Measurements from ENCODE around the gene GOLGA8R.
"Not testable (repeated sequence)": the region's sequence is repeated elsewhere in the genome, so short reads cannot be mapped to it uniquely, and the experiment has no call there.

GOLGA8R gene

GRCh38 chr15:30414160-30414559 is at the start of gene GOLGA8R:
Gene GOLGA8R, minus strand, starts transcription at chr15:30414260. Its CDS starts 98 bp downstream, at chr15:30414162.
- not testable (repeated sequence) for H3K4me3 ChIP-seq (ENCODE audit: control insufficient read depth, low read depth, low read length)

GRCh38 chr15:30463849-30464248 is 49.8 kb upstream of the GOLGA8R start:
- not testable (repeated sequence) for H3K4me3 ChIP-seq (ENCODE audit: control insufficient read depth, low read depth, low read length); DNase-seq (ENCODE audit: low read depth)

More at GRCh38 chr15:30414160-30414559, at the start of gene GOLGA8R:
- not testable (repeated sequence) for DNase-seq (ENCODE audit: low read depth)

- DNase-seq (ENCODE audit: low read depth); H3K4me3 ChIP-seq (ENCODE audit: control insufficient read depth, low read depth, low read length): not testable (repeated sequence)
Observed at GRCh38 chr15:30462176-30462575, 48.1 kb upstream of the GOLGA8R start.

- not testable (repeated sequence) for DNase-seq (ENCODE audit: low read depth); H3K4me3 ChIP-seq (ENCODE audit: control insufficient read depth, low read depth, low read length)
Observed at GRCh38 chr15:30452702-30453101, 38.6 kb upstream of the GOLGA8R start.

- not testable (repeated sequence) for H3K4me3 ChIP-seq (ENCODE audit: control insufficient read depth, low read depth, low read length); DNase-seq (ENCODE audit: low read depth)
Observed at GRCh38 chr15:30438348-30438747, 24.3 kb upstream of the GOLGA8R start.

- not testable (repeated sequence) for H3K4me3 ChIP-seq (ENCODE audit: control insufficient read depth, low read depth, low read length); DNase-seq (ENCODE audit: low read depth)
Observed at GRCh38 chr15:30435878-30436277, 21.8 kb upstream of the GOLGA8R start.

GRCh38 chr15:30420723-30421122 is 6.7 kb upstream of the GOLGA8R start:
- not testable (repeated sequence) for DNase-seq (ENCODE audit: low read depth); H3K4me3 ChIP-seq (ENCODE audit: control insufficient read depth, low read depth, low read length)

GRCh38 chr15:30407636-30408035 is 6.4 kb downstream of the GOLGA8R start:
- DNase-seq (ENCODE audit: low read depth); H3K4me3 ChIP-seq (ENCODE audit: control insufficient read depth, low read depth, low read length): not testable (repeated sequence)

GRCh38 chr15:30398988-30399387 is 15.1 kb downstream of the GOLGA8R start:
- DNase-seq (ENCODE audit: low read depth); H3K4me3 ChIP-seq (ENCODE audit: control insufficient read depth, low read depth, low read length): not testable (repeated sequence)

GRCh38 chr15:30393664-30393991 is 20.4 kb downstream of the GOLGA8R start:
- H3K4me3 ChIP-seq (ENCODE audit: control insufficient read depth, low read depth, low read length); DNase-seq (ENCODE audit: low read depth): not testable (repeated sequence)

- not testable (repeated sequence) for DNase-seq (ENCODE audit: low read depth); H3K4me3 ChIP-seq (ENCODE audit: control insufficient read depth, low read depth, low read length)
Observed at GRCh38 chr15:30392766-30393663, 21.0 kb downstream of the GOLGA8R start, which contains the start of gene CHRFAM7A. Gene CHRFAM7A, minus strand, starts transcription at chr15:30393540. Its CDS starts 10,189 bp downstream, at chr15:30383351.

GRCh38 chr15:30386318-30386887 is 27.7 kb downstream of the GOLGA8R start:
- H3K4me3 ChIP-seq (ENCODE audit: control insufficient read depth, low read depth, low read length); DNase-seq (ENCODE audit: low read depth): not testable (repeated sequence)

- DNase-seq (ENCODE audit: low read depth), result not testable (repeated sequence)
Observed at GRCh38 chr15:30377082-30377413, 37.0 kb downstream of the GOLGA8R start.

GRCh38 chr15:30376375-30377081 is 37.5 kb downstream of the GOLGA8R start:
- not testable (repeated sequence) for DNase-seq (ENCODE audit: low read depth); H3K4me3 ChIP-seq (ENCODE audit: control insufficient read depth, low read depth, low read length)

More at GRCh38 chr15:30377082-30377413, 37.0 kb downstream of the GOLGA8R start:
- H3K4me3 ChIP-seq (ENCODE audit: control insufficient read depth, low read depth, low read length), result not testable (repeated sequence)

- DNase-seq (ENCODE audit: low read depth); H3K4me3 ChIP-seq (ENCODE audit: control insufficient read depth, low read depth, low read length): not testable (repeated sequence)
Observed at GRCh38 chr15:30375872-30376271, 38.2 kb downstream of the GOLGA8R start.

GRCh38 chr15:30374862-30375261 is 39.2 kb downstream of the GOLGA8R start:
- DNase-seq (ENCODE audit: low read depth); H3K4me3 ChIP-seq (ENCODE audit: control insufficient read depth, low read depth, low read length): not testable (repeated sequence)

GRCh38 chr15:30368271-30368670 is 45.8 kb downstream of the GOLGA8R start:
- not testable (repeated sequence) for DNase-seq (ENCODE audit: low read depth)

GRCh38 chr15:30367246-30367645 is 46.8 kb downstream of the GOLGA8R start:
- DNase-seq (ENCODE audit: low read depth); H3K4me3 ChIP-seq (ENCODE audit: control insufficient read depth, low read depth, low read length): not testable (repeated sequence)

More at GRCh38 chr15:30368271-30368670, 45.8 kb downstream of the GOLGA8R start:
- not testable (repeated sequence) for H3K4me3 ChIP-seq (ENCODE audit: control insufficient read depth, low read depth, low read length)

- not testable (repeated sequence) for H3K4me3 ChIP-seq (ENCODE audit: control insufficient read depth, low read depth, low read length); DNase-seq (ENCODE audit: low read depth)
Observed at GRCh38 chr15:30361404-30361803, 52.7 kb downstream of the GOLGA8R start.
